ENCODE results near the gene SLC26A2. TPM values are rescaled to one million over a fixed set of nuclear protein-coding genes. Genes with fewer than 3 reads are reported as not detected.

Gene SLC26A2
- total RNA-seq, 1 donor from 2014 or later: 18.9 TPM

DNA sequence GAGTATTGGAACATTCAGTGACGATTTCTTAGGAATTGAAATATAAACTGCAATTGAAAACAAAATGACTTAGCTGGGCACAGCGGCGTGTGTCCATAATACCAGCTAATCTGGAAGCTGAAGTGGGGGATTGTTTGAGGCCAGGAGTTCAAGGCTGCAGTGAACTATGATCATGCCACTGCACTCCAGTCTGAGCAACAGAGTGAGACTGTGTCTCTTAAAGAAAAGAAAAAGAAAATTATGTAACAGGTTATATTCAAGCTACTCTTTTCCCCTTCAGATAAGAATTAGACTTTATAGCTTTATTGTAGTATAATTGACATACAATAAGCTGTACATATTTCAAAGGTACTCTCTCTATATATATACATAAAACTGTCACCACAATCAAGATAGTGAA, 6.4 kb downstream of the SLC26A2 start:
- intact Hi-C loops (cut with DNase I): loop anchor here (10.0 kb wide), 1 partner anchor 332 kb away; no protein-coding TSS in a partner anchor
- TF ChIP-seq, protein P1, sequence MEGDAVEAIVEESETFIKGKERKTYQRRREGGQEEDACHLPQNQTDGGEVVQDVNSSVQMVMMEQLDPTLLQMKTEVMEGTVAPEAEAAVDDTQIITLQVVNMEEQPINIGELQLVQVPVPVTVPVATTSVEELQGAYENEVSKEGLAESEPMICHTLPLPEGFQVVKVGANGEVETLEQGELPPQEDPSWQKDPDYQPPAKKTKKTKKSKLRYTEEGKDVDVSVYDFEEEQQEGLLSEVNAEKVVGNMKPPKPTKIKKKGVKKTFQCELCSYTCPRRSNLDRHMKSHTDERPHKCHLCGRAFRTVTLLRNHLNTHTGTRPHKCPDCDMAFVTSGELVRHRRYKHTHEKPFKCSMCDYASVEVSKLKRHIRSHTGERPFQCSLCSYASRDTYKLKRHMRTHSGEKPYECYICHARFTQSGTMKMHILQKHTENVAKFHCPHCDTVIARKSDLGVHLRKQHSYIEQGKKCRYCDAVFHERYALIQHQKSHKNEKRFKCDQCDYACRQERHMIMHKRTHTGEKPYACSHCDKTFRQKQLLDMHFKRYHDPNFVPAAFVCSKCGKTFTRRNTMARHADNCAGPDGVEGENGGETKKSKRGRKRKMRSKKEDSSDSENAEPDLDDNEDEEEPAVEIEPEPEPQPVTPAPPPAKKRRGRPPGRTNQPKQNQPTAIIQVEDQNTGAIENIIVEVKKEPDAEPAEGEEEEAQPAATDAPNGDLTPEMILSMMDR (IDR thresholded peaks at IDR 0.05): no peak
- DNase-seq (no peak), ATAC-seq (no peak)
- Histone ChIP-seq H3K9me3 (no peaks in the 10 kb centered on the region), H3K4me1 (no peaks in the 10 kb centered on the region), H3K36me3 (no peaks in the 10 kb centered on the region), H3K27me3 (no peaks in the 10 kb centered on the region), H3K27ac (no peak overlapping the region), H3K4me3 (no peak overlapping the region)

DNA sequence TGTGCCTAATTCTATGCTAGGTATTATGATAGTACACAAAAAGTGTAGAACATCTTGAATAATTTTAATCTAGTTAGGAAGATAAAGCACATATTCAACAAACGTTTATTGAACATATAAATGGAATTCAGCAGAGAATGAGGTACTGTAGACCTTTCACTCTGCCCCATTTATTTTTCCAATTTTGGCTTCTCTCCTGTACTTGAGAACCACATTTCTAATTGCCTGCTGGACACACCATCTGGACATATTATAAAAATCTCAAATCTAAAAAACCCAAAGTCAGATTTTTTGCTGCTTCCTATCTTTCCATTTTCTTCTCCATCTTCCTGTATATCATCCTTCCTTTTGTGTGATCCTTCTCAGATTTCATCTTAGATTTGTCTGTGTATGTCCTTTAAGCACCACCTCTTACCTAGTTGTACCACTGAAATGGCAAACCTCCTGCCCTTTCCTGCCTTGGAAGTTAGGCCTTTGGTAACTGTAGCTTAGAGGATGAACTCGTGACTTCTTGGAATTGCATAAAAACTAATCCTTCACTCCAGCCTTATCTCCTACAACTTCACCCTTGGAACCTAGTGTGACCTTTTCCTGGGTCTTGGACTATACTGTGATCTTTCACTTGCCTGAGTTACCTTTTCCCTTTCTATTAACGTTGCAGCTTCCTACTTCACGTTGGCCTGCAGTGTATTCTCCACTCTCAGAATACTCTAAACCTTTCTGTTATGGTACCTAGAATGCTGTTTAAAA, 8.8 kb downstream of the SLC26A2 start:
- DNase-seq (no peak), ATAC-seq (no peak)
- no peaks in the 10 kb centered on the region for H3K4me1 ChIP-seq
- H3K36me3 ChIP-seq: no peaks in the 10 kb centered on the region
- no peak overlapping the region for H3K27ac ChIP-seq
- TF ChIP-seq, protein P1 (IDR thresholded peaks at IDR 0.05): no peak
- no peaks in the 10 kb centered on the region for H3K9me3 ChIP-seq
- no peaks in the 10 kb centered on the region for H3K27me3 ChIP-seq
- intact Hi-C loops (cut with DNase I): loop anchor here (10.0 kb wide), 1 partner anchor 335 kb away; no protein-coding TSS in a partner anchor
- no peak overlapping the region for H3K4me3 ChIP-seq

DNA sequence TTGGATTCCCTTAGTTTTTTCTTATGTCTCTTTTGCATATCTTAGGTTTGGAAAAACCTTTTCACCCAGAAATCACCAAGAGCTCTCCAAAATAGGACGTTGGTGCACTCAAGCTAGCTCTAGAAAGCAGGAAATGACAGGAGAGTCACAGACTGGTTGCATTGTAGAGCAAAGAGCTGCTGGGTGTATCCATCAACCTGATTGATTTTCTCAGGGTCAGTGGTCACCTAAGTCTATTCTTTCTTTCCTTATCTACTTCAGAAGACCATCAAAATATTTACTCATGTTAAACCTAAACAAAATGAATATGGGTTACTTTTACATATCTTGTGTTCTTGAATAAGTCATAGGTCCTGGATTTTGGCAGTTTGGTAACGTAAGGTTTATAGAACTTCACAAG, 14.9 kb downstream of the SLC26A2 start:
- Histone ChIP-seq H3K27ac (no peak overlapping the region), H3K36me3 (peaks cover 30% of the 10 kb centered on the region), H3K4me3 (no peak overlapping the region), H3K9me3 (no peaks in the 10 kb centered on the region), H3K27me3 (no peaks in the 10 kb centered on the region), H3K4me1 (no peaks in the 10 kb centered on the region)
- ATAC-seq (no peak), DNase-seq (no peak)
- TF ChIP-seq, protein P1 (IDR thresholded peaks at IDR 0.05): no peak
- intact Hi-C loops (cut with DNase I): no loop called here

DNA sequence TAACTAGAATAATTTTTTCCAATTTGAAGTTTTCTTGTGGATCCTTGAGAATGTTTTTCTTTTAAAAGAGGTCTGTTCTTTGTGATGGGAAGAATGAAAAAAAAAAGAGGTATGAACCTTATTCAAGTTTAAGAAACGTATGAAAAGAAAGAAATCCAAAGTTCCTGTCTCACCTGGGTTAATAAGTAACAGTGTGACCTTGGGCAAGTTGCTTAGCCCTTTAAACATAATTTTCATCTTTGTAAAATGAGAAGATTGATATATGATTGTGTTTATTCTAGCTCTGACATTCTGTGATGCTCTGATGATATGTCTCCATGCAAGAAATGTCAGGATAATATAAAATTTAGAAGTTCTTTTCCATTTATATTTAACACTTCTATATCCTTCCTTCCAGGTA, 19.3 kb downstream of the SLC26A2 start:
- Histone ChIP-seq H3K27me3 (no peaks in the 10 kb centered on the region), H3K9me3 (no peaks in the 10 kb centered on the region), H3K36me3 (peaks cover 43% of the 10 kb centered on the region), H3K4me1 (no peaks in the 10 kb centered on the region), H3K4me3 (no peak overlapping the region), H3K27ac (no peak overlapping the region)
- DNase-seq (no peak), ATAC-seq (no peak)
- intact Hi-C loops (cut with DNase I): no loop called here
- TF ChIP-seq, protein P1 (IDR thresholded peaks at IDR 0.05): no peak

DNA sequence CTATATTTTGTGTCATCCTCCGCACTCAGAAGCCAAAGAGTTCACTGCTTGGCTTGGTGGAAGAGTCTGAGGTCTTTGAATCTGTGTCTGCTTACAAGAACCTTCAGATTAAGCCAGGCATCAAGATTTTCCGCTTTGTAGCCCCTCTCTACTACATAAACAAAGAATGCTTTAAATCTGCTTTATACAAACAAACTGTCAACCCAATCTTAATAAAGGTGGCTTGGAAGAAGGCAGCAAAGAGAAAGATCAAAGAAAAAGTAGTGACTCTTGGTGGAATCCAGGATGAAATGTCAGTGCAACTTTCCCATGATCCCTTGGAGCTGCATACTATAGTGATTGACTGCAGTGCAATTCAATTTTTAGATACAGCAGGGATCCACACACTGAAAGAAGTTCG, 20.6 kb downstream of the SLC26A2 start:
- Histone ChIP-seq H3K27me3 (no peaks in the 10 kb centered on the region), H3K36me3 (peaks cover 43% of the 10 kb centered on the region), H3K4me1 (no peaks in the 10 kb centered on the region), H3K9me3 (no peaks in the 10 kb centered on the region), H3K27ac (no peak overlapping the region), H3K4me3 (no peak overlapping the region)
- ATAC-seq (no peak), DNase-seq (no peak)
- intact Hi-C loops (cut with DNase I): no loop called here
- TF ChIP-seq, protein P1 (IDR thresholded peaks at IDR 0.05): no peak

Data from upper lobe of right lung (tissue), 1 donor.